Kidney capillary endothelial cell (primary cell): Measurements from ENCODE around the gene RNF11.
"Not testable (repeated sequence)": the region's sequence is repeated elsewhere in the genome, so short reads cannot be mapped to it uniquely, and the experiment has no call there.

Experiments used
- DNase-seq: peaks from one replicate; pipeline ENCODE4 v3.0.0-alpha.2; 2018; ENCODE audit warnings: low spot score

RNF11 gene

DNA sequence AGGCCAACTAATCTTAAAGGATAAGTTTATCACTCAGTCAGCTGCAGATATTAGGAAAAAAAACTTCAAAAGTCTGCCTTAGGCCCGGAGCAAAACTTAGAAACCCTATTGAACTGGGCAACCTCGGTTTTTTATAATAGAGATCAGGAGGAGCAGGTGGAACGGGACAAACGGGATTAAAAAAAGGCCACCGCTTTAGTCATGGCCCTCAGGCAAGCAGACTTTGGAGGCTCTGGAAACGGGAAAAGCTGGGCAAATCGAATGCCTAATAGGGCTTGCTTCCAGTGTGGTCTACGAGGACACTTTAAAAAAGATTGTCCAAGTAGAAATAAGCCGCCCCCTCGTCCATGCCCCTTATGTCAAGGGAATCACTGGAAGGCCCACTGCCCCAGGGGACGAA lies 7.6 kb upstream of the RNF11 start:
- not testable (repeated sequence) for DNase-seq

DNA sequence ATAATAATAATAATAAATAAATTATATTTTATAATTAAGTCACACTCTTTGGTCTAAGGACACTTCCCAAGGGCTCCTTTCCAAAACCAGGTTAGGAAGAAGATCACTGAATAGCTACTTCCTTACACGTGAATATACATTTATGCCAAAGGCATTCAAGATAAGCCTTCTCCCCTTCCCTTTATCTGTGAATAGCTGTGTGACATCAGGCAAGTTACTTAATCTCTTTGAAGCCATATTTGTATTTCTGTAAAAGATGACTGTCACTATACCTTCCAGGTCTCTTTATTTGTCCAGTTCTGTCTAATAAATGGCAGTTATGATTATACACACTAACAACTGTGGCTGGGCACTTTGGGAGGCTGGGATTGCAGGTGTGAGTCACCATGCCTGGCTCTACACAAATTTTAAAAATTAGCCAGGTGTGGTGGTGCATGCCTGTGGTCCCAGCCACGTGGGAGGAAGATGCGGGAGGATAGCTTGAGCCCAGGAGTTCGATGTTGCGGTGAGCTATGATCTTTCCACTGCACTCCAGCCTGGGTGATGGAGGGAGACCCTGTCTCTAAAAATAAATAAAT lies 5.5 kb upstream of the RNF11 start:
- no peak for DNase-seq

DNA sequence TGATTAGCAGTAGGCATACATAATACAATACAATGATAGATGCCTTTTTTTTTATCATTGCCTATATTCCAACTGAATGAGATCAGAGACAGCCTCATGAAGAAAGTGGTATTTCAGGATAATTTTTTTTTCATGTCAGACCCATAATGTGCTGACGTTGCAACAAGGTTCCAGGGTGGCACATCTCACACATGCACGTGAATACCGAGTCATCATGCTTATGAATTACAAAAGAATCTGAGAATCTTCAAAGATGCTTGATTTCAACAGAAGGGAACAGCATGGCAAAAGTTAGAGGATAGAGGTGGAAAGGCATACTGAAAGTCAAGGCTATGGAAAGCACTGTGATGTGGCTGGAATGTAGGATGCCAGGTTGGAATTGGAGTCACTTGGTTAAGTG lies 5.0 kb upstream of the RNF11 start:
- no peak for DNase-seq

DNA sequence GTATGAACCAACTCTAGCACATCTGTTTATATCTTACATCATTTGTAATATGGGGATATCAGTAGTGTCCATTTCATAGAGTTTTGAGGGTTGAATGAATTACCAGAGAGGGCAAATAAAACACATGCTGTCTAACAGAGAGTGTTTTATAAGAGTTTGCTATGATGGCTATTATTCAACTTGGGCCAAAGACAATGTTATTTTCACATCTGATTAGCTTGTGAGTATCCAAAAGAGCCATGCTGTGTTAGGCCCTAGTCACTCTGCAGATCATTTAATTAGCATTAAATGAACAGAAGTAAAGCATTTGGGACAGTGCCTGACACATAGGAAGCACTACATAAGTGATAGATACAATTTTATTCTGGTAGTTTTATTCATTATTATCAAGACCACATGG lies 4.2 kb upstream of the RNF11 start:
- no peak for DNase-seq

DNA sequence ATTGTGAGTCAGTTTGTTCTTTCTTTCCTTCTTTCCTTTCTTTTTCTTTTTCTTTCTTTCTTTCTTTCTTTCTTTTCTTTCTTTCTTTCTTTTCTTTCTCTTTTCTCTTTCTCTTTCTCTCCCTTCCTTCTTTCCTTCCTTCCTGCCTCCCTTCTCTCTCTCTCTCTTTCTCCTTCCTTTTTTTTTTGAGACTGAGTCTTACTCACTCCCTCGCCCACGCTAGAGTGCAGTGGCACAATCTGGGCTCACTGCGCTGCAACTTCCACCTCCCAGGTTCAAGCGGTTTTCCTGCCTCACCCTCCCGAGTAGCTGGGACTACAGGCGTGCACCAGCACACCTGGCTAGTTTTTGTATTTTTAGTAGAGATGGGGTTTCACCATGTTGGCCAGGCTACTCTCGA lies 1.8 kb upstream of the RNF11 start:
- not testable (repeated sequence) for DNase-seq

DNA sequence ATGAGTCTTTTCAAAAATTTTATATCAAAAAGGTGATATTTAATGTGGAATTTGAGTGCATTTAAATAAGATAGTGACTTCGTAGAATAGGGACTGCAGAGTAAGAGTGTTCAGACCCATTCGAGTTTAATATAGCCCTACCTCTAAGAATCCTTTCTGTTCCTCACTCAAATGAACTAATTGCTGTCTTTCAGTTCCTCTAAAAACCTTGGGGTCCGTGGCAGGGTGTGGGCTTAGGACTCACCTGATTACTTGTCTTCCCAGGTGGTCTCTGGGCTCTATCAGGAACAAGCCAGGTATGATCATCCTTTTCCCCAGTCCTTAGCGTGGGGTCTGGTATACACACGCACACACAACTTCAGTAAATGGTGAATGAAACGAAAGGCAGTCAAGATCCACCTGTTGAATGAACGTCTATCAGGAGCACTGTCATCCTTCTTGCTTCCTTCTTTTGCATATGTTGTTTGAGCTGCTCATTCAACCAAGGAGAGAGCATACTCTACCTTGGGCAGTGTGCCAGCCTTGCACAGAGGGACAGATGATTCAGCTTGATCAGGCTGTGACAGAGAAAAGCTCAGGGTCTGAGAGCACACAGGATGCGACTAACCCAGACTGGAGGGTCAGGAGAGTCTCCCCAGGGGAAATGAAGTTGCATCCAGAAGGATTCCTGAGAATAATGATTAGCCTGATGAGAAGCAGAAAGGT lies 1.2 kb upstream of the RNF11 start:
- peak; percentile 86 for DNase-seq

DNA sequence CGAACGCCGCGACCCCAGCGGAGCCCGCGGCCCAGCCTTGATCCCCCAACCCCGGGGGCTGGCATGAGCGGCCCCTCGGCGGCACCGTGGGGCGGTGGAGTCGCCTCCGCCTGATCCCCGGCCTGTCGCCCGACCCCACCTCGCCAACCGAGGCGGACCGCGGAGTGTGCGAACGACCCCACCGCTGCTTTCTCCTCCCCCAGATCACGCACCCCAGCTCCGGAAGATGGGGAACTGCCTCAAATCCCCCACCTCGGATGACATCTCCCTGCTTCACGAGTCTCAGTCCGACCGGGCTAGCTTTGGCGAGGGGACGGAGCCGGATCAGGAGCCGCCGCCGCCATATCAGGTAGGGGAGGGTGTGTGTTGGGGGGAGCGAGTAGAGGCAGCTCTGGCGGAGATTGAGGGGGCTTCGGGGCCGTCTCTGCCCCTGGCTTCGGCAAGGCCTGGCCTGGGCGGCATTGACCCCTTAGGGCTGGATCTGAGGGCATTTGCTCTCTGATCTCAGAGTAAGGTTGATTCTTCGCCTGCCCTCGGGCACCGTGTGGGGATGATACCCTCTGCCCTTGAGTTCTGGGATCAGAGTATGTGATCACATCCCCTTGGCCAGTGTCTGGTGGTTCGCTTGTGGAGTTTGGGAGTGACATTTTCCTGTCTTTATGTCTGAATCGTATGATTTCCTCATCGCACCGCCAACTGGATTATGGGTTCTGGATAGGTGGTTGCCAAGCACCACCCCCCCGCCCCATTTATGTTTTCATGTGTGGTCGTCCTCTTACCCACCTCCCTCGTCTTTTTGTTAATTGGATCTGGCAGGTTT lies 668 bp downstream of the RNF11 start:
- peak; percentile 16 for DNase-seq

DNA sequence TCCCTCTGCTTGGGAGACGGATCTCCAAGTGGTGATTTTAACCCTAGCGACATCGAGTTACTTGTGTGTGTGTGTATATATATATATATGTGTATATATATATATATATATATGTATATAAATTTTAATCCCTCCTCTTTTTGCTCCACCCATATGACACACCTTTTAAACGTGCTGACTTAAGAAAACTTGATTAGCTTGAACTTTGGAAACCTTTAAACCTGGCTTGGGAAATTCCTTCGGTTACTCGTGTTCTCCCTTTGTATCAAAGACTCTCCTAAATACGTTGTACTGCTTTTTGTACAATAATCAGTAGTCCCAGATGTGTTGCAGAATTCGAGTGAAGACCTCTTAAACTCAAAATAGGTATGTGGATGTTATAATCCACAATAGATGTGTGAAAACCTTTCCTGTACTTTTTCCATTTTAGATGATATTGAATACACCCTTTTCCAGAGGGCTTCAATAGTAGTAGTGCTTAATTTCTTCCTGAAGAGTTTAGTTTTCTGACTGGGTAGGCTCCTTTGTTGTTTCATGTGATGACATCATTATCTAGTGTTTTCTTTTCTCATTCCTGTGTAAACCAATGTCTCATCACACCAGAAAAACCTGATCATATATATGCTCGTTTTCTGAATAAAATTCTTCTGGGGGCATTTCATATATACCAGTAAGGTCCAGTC lies 1.4 kb downstream of the RNF11 start:
- peak; percentile 30 for DNase-seq

DNA sequence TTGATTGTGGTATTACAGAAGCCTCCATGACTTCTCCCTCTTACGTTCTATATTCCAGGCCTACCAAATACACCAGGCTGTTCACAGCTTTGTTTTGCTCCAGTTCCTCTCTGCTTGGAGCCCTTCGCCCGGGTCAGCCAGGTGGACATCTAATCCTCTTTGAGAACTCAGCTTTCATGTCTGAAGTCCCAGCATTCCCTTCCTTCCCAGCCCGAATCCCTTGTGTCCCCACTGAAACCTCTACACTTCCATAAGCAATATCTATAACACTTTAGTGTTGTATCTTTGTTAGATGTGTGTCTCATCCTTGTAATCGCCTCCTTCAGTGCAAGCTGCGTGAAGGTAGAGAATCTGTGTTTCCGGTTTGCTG lies 1.9 kb downstream of the RNF11 start:
- no peak for DNase-seq

DNA sequence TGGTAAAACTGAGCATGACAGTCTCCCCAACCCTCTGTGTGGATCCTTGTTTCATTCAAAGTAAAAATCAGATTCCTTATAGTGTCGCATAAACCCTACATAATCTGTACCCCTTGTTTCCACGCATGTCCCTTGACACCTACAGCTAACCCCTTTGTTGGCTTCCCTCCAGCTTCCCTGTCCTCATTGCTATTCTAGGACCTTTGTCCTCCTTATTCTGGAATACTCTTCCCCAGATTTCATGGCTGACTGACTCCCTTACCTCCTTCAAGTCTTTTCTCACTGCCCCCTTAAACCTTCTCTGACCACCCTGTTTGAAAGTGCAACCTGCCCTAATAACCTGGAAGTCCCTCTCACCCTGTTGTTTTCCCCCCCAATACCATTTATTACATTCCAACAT lies 4.0 kb downstream of the RNF11 start:
- DNase-seq, result no peak

DNA sequence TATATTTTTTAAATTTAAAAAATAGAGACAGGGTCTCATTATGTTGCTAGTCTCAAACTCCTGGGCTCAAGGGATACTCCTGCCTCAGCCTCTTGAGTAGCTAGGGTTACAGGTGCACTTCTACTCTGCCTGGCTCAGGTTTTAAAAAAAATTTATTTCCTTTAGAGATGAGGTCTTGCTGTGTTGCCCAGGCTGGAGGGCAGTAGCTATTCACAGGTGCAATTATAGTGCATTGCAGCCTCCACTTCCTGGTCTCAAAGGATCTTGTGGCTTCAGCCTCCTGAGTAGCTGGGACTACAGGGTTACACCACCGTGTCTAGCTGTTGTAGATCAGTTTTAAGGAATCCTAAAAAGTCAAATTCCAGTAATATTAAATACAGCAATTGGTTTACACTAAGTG lies 5.0 kb downstream of the RNF11 start:
- no peak for DNase-seq

DNA sequence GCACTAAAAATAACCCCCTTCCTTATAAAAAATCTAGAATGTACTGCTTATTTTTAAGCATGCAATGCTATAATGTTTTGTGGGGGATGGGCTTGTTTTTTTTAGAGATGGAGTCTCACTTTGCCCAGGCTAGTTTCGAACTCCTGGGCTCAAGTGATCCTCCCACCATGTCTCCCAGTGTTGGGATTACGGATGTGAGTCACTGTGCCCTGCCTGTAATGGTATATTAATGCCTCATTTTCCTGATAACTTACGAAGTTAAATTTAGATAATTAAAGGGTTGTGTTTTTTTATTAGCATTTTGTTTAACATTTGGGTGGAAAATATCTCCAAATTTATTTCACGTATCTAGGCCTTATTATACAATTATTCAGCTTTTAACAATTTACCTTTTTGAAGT lies 6.5 kb downstream of the RNF11 start:
- DNase-seq, result no peak

DNA sequence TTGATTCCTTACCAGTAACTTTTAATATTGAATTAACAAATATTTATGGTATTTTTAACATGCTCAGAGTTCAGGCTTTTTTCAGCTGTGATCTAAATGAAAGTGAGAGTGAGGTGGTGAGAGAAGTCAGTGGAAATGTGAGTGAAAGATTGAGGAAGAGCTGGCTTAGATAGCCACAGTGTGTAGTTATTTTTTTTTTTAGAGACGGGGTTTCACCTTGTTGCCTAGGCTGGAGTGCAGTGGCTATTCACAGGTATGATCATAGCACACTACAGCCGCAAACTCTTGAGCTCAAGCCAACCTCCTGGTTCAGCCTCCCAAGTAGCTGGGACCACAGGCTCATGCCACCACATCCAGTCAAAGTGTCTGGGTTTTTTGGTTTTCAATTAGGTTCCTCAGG lies 10.9 kb downstream of the RNF11 start:
- DNase-seq, result no peak

DNA sequence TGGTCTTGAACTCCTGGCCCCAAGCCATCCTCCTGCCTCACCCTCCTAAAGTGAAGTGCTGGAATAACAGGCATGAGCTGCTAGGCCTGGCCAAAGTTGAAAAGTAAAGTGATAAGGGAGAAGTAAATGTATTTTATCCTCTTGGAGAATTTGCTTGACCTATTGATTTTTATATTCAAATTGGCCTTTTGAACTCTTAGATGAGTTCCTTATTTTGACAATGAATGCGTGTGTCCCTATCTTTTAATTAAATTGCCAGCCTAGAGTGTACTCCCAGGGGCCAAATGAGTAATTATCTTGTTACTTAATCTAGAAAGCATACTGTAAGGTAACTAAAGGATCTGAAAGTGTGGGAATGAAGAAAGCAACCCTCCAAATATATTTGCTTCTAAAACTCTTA lies 11.4 kb downstream of the RNF11 start:
- DNase-seq, result no peak

DNA sequence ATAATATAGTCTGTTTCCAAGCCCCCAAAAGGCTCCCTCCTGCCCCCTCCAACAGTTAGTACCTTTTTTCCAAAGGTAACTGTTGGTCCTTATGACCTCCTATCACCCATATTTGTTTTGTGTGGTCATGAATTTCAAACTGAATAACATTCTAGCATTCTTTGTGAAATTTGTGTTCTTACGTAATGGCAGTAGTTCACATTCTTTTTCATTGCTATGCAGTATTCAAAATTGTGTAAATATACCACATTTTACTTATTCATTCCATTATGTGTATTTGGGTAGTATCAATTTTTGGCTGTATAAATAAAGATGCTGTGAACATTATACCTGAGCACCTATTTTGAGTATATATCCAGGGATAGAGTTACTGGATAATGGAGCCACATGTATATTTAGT lies 13.4 kb downstream of the RNF11 start:
- DNase-seq, result no peak

DNA sequence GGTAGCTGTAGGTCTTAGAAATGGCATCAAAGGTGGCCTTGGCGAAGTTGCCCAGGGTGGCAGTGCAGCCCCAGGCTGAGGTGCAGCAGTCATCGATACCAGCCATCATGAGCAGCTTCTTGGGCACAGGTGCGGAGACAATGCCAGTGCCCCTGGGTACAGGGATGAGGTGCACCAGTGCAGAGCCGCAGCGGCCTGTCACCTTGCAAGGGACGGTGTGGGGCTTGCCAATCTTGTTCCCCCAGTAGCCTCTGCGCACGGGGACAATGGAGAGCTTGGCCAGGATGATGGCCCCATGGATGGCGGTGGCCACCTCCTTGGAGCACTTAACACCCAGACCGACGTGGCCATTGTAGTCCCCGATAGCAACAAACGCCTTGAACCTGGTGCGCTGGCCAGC lies 14.7 kb downstream of the RNF11 start:
- DNase-seq, result not testable (repeated sequence)

DNA sequence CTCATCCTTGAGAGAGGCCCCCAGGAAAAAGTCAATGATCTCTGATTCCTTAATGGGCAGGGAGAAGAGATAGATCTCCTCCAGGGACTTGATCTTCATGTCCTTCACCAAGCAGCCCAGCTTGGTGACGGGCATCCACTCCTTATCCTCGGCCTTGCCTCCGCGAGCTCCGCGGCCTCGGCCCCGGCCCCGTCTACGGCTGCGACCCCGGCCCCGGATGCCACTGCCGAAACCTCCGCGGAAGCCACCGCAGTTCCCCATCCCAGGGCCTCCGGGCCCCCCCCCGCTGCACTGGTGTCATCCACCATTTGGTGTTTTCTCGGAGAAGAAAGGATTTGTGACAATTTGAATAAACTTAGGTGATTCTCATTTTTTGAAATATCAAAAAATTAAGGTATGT lies 15.1 kb downstream of the RNF11 start:
- DNase-seq, result not testable (repeated sequence)

DNA sequence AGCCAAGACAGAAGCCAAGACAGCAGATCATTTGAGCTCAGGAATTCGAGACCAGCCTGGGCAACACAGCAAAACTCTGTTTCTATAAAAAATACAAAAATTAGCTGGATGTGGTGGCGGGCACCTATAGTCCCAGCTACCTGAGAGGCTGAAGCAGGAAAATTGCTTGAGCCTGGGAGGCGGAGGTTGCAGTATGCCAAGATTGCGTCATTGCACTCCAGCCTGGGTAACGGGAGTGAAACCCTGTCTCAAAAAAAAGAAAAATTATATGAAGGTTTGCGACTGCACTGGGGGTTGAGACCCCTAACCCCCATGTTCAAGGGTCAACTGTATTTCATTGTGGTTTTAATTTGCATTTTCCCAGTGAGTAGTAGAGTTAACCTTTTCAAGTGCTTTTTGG lies 16.3 kb downstream of the RNF11 start:
- no peak for DNase-seq

DNA sequence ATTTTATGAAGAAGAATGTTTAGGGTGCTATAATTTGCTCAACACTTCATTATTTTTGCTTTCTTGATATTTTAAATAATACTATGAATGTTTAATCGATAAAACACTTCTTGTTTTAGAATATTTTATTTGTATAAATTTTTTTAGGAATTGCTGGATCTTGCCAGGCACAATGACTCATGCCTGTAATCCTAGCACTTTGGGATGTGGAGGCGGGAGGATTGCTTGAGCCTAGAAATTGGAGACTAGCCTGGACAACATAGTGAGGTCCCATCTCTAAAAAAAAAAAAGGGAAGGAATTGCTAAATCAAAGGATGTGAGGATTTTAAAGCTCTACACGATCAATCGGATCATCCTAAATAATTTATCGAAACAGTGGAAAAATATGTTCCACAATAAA lies 17.6 kb downstream of the RNF11 start:
- DNase-seq, result no peak

DNA sequence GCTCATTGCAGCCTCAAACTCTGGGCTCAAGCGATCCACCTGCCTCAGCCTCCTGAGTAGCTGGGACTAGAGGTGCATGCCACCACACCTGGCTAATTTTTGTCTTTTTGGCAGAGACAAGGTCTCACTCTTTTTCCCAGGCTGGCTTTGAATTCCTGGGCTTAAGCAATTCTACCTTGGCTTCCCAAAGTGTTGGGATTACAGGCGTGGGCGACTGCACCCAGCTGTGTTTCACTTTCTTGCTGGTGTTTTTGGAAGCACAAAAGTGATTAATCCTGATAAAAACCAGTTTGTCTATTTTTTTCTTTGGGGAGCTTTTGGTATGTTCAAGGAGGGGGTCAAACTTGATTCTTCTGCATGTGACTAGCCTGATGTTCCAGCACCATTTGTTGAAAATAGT lies 19.3 kb downstream of the RNF11 start:
- DNase-seq, result no peak

DNA sequence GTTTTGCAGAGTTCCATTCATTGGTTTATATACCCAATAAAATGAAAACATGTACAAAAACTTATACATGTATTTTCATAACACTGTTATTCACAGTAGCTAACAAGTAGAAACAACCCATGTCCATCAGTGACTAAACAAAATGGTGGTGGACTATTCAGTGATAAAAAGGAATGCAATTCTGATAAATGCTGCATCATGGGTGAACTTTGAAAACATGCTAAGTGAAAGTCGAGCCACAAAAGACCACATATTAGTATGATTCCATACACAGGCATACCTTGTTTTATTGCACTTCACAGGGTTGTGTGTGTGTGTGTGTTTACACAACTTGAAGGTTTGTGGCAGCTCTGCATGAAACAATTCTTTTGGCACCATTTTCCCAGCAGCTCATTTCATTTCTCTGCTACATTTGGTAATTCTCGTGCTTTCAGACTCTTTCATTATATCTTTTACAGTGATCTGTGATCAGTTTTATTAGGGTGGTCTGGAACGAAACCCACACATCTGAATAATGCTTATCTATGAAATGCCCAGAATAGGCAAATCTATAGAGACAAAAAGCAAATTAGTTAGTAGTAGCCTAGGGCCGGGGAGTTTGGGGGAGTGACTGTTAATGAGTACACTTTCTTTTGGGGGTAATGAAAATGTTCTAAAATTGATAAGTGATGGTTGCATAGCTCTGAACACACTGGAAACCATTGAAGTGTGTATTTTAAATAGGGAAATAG lies 27.2 kb downstream of the RNF11 start:
- no peak for DNase-seq

DNA sequence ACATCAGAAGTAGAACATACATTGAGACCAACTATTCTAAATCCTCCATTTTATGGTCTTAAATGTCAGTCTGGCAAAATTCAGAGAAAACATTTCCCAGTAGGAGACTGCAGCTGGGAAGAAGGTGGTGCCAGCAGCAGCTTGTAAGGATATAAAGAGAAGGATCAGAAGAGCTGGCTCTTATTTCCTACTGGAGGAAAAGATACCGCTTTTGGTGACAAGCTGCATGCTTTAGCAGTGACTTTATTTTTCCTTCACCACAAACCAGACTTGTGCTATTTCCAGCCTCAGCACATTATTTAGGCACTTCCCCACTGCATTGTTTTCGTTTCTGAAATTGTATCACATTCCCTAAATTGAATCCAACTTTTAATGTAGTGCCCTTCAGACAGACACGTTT lies 28.4 kb downstream of the RNF11 start:
- DNase-seq, result peak; percentile 36
